GM18505 (cell line): Measurements from ENCODE around the gene KIF5C.

Experiments
- ATAC-seq: cut with Tn5 transposase; IDR thresholded peaks from one replicate; pipeline ENCODE4 v1.9.1; 2021; ENCODE audit not compliant: unreplicated experiment
- POLR2A ChIP-seq: IDR thresholded peaks from 4 replicates; pipeline ENCODE4 v1.6.1; 2011; ENCODE audit warnings: borderline replicate concordance; ENCODE audit not compliant: insufficient read depth, insufficient read length; ENCODE audit errors: extremely low read depth

KIF5C gene

GRCh38 chr2:148920559-148920958 is 45.5 kb downstream of the KIF5C start:
- TF ChIP-seq POLR2A, result no peak
- no peak for ATAC-seq

- no peak for TF ChIP-seq POLR2A
- ATAC-seq, result no peak
These were observed 47.0 kb downstream of the KIF5C start for GRCh38 chr2:148922062-148922461.

- TF ChIP-seq POLR2A, result no peak
These were observed 47.9 kb downstream of the KIF5C start for GRCh38 chr2:148922776-148923475.

GRCh38 chr2:148924514-148925178 is 49.6 kb downstream of the KIF5C start:
- TF ChIP-seq POLR2A, result no peak
- ATAC-seq, result no peak

More at GRCh38 chr2:148922776-148923475, 47.9 kb downstream of the KIF5C start:
- ATAC-seq, result no peak

DNA sequence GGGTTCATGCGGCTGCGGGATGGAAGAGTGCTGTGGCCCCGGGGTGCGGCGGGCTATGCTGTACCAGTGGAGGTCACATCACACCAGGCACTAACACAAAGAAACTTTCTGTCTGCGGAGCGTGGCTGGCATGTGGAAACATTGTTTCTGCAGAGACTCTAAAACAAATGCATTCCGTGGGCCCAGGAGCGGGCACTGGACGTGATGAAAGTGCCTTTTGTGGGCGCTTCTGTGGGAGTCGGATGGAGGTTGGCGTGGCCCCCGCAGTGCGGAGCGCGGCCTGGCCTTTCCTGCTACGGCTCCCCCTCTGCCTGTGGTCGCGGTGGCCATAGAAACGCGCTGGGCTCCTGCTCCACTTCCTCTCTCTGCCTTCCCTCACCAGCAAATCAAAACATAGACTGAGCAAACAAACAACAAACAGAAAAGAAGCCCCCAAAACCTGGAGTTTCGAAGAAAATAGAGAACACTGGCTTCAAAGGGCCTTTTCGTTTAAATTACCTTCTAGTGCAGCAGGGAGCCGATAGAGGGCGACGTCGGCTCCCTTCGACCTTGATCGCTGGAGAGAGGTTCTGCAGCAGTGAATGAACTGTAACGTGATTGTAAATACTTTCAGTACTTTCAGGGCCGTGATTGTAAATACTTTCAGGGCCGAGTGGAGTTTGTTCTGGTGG is 51.4 kb downstream of the KIF5C start:
- peak; percentile 81 for ATAC-seq

GRCh38 chr2:148926981-148927401 is 52.0 kb downstream of the KIF5C start:
- peak; percentile 51 for TF ChIP-seq POLR2A
- ATAC-seq, result peak; percentile 50

More for the DNA sequence above, 51.4 kb downstream of the KIF5C start:
- TF ChIP-seq POLR2A, result no peak

DNA sequence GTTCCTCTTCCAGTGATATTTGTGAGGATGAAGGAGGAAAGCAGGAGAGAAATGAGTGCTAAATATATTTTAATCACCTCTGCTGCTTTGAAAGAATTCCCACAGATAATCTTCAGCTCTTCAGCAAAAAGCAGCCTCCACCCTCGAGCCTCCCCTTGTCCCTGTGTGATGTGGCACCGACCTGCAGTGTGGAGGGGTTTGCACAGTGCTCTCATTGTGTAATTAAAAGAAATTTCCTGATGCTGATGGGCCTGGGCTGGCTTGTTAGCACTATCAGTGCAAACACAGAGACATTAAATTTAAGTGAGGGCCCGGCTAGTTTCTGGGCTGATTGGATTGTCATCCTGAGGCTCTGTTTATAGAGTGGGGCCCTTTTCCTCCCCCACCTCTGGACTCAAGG is 53.4 kb downstream of the KIF5C start:
- no peak for TF ChIP-seq POLR2A
- no peak for ATAC-seq

- no peak for TF ChIP-seq POLR2A
- no peak for ATAC-seq
These were observed 55.2 kb downstream of the KIF5C start for GRCh38 chr2:148930046-148930775.

DNA sequence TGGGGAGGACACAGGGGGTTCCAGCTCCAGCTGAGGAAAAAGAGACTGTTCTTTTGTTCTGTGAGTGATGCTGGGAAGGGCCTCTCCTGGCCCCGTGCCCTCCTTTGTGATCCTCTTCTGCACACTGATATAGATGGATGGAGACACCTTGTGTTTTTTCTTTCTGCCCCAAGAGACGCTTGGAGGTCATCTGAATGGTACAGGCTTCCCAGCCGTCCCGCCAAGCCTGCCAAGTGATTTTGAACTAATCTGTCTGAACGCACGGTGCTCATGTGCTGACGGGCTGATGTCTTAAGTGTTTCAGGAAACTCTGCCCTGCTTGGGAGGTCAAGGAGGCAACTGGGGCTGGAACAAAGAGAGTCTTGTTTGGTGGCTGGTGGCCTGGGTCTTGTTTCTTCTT is 57.5 kb downstream of the KIF5C start:
- ATAC-seq, result no peak
- no peak for TF ChIP-seq POLR2A

GRCh38 chr2:148933456-148933855 is 58.4 kb downstream of the KIF5C start:
- ATAC-seq, result no peak
- TF ChIP-seq POLR2A, result no peak

- no peak for TF ChIP-seq POLR2A
- ATAC-seq, result no peak
These were observed 60.8 kb downstream of the KIF5C start for GRCh38 chr2:148935791-148936190.

DNA sequence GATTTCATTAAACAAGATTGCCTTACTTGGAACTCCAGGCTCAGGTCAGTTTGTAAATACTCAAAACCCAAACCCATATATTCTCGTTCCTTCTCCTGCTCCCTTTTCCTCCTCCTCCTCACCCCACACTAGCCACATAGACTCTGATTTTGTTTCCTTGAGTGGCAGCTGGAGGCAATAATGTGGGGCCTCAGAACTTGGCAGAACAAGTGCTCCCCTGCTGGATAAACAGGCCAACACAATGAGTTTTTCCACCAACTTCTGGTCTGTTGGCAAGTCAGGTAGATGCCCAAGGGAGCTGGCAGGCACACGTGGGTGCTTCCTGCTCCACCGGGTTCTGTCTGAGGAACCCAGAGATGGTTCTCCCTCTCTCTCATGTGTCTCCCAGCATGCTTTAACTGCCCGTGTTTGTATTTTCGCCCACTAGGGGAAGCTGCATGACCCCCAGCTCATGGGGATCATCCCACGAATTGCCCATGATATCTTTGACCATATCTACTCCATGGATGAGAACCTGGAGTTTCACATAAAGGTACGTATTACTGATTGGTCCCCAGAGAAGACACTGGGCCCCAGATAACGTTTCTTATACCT is 61.9 kb downstream of the KIF5C start:
- no peak for TF ChIP-seq POLR2A
- no peak for ATAC-seq

DNA sequence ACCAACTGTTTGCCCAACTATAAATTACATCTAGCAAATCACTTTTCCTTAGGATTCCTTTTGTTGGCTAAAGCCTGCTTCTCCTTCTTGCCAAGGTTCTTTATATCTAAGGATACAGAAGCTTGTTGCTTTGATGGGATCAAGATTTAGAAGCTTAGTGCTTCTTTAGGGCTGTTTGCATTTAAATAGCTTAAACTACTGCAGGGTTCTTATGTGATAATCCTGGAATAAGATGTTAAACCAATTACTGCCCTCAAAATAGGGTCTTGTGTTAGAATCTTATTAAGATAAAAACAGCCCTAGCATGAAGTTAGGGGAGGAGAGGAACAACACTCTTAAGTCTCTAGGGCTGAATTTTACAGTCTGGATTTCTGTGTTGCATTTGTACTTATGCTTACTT is 64.2 kb downstream of the KIF5C start:
- TF ChIP-seq POLR2A, result no peak
- ATAC-seq, result no peak
